Measurements from ENCODE around the gene TBC1D13.

The TBC1D13 gene

GRCh38 chr9:128798896-128799295 lies 11.8 kb downstream of the TBC1D13 start:
- TF ChIP-seq CTCF (IDR thresholded peaks at IDR 0.05; ENCODE audit: borderline replicate concordance, insufficient read depth, low read depth, low read length), result no peak
- no peak overlapping the region for H3K4me3 ChIP-seq (ENCODE audit: low read depth, low read length)

- no peak overlapping the region for H3K4me3 ChIP-seq (ENCODE audit: low read depth, low read length)
- TF ChIP-seq CTCF (IDR thresholded peaks at IDR 0.05; ENCODE audit: borderline replicate concordance, insufficient read depth, low read depth, low read length), result no peak
Observed at GRCh38 chr9:128800061-128800460, 13.0 kb downstream of the TBC1D13 start.

- TF ChIP-seq CTCF (IDR thresholded peaks at IDR 0.05; ENCODE audit: borderline replicate concordance, insufficient read depth, low read depth, low read length), result no peak
- H3K4me3 ChIP-seq (ENCODE audit: low read depth, low read length), result no peak overlapping the region
Observed at GRCh38 chr9:128802482-128802881, 15.4 kb downstream of the TBC1D13 start.

- TF ChIP-seq CTCF (IDR thresholded peaks at IDR 0.05; ENCODE audit: borderline replicate concordance, insufficient read depth, low read depth, low read length), result no peak
- no peak overlapping the region for H3K4me3 ChIP-seq (ENCODE audit: low read depth, low read length)
Observed at GRCh38 chr9:128805661-128806060, 18.6 kb downstream of the TBC1D13 start.

- H3K4me3 ChIP-seq (ENCODE audit: low read depth, low read length), result no peak overlapping the region
- TF ChIP-seq CTCF (IDR thresholded peaks at IDR 0.05; ENCODE audit: borderline replicate concordance, insufficient read depth, low read depth, low read length), result no peak
Observed at GRCh38 chr9:128807827-128808226, 20.8 kb downstream of the TBC1D13 start.

GRCh38 chr9:128808543-128808942 lies 21.5 kb downstream of the TBC1D13 start:
- no peak for TF ChIP-seq CTCF (IDR thresholded peaks at IDR 0.05; ENCODE audit: borderline replicate concordance, insufficient read depth, low read depth, low read length)
- no peak overlapping the region for H3K4me3 ChIP-seq (ENCODE audit: low read depth, low read length)

GRCh38 chr9:128809036-128809599 lies 22.1 kb downstream of the TBC1D13 start:
- no peak for TF ChIP-seq CTCF (IDR thresholded peaks at IDR 0.05; ENCODE audit: borderline replicate concordance, insufficient read depth, low read depth, low read length)
- H3K4me3 ChIP-seq (ENCODE audit: low read depth, low read length), result no peak overlapping the region

All from GM12875 (cell line).